Measurements from ENCODE around the gene FRMPD4. TPM values are rescaled to one million over a fixed set of nuclear protein-coding genes. Genes with fewer than 3 reads are reported as not detected.

The FRMPD4 gene
- total and polyA plus RNA-seq, 10 of the 15 experiments (the other 5 are each of a cell fraction or from before 2014, with no cell fraction given) = not detected

DNA sequence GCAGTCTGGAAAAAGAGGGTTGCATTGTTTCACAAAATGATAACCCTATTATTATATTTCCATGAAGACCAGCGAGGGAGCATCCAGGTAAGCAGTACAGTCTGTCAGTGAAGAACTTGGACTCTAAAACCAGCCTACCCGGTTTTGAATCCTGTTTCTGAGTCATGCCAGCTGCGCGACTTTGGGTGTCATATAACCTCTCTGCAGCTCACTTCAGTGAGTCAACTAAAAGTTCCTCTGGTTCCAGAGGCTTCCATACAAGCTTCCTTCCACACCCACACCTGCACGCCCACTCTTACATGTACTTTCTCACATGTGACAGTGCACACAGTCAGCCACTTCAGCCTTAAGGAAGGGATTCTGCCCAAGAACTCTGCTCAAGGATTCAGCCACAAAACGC is 603.1 kb downstream of the FRMPD4 start (continued):
- no peak for TF ChIP-seq ZNF274 (IDR thresholded peaks at IDR 0.05; ENCODE audit: insufficient read depth, insufficient read length)
- no peak for TF ChIP-seq POLR2AphosphoS2 (IDR thresholded peaks at IDR 0.05; ENCODE audit: low read depth, low read length)
- no peak for TF ChIP-seq IKZF1 (conservative IDR thresholded peaks at IDR 0.05)

DNA sequence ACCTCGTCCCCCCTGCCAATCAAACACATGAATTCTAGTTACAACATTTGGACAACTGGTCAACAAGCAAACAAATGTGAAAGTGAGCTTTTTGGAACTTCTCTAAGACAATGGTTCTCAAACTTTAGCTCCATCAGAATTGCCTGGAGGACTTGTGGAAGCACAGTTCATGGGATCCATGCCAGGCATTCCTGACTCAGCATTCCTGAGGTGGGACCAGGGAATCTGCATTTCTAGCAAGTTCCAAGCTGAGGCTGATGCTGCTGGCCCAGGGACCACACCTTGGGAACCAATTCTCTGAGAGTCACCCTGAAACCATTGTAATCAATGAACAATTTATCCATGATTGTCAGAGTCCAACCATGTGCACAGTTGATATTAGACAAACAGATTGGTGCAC is 609.2 kb downstream of the FRMPD4 start:
- Histone ChIP-seq H3K27me3 (replicated peaks in 1 of 2; ENCODE audit: control insufficient read depth in 2 of 2, insufficient read depth in 2 of 2, low read length in 1 of 2) (no peaks in the 10 kb centered on the region; a peak in 2 of 4 replicates), H3K9me3 (replicated peaks; ENCODE audit: control insufficient read depth, insufficient read depth, low read length) (no peaks in the 10 kb centered on the region; the same call in 2 of the 3 replicates), H3K4me2 (ENCODE audit: control insufficient read depth, insufficient read depth) (no peak overlapping the region), H3K36me3 (ENCODE audit: control insufficient read depth in 2 of 2, insufficient read depth in 2 of 2, low read length in 1 of 2) (no peaks in the 10 kb centered on the region), H3K79me2 (ENCODE audit: control insufficient read depth, insufficient read depth, low read length) (no peaks in the 10 kb centered on the region), H3K27ac (ENCODE audit: control insufficient read depth, insufficient read depth) (no peak overlapping the region), H3K4me1 (ENCODE audit: control insufficient read depth, insufficient read depth, low read length) (no peaks in the 10 kb centered on the region), H2AFZ (ENCODE audit: control insufficient read depth, low read depth, low read length) (no peak overlapping the region), H3K9ac (ENCODE audit: control insufficient read depth, insufficient read depth, low read length) (no peak overlapping the region), H4K20me1 (ENCODE audit: control insufficient read depth, insufficient read depth) (no peaks in the 10 kb centered on the region), H3K4me3 (no peak overlapping the region)
- no peak for ATAC-seq
- ChIA-PET RAD21 (ENCODE audit: unreplicated experiment) (no interaction called here), CTCF (interaction anchor here (1.7 kb wide), 1 partner anchor 24 kb away, joined by 5 read pairs; no protein-coding TSS in a partner anchor), POLR2A (no interaction called here), SMC1A (ENCODE audit: uncharacterized antibody, unreplicated experiment) (no interaction called here)
- 20% methylated on average over 1 of the region's 1 CpG for whole genome bisulfite sequencing (ENCODE audit: insufficient coverage, insufficient replicate concordance, low lambda C conversion rate, missing lambda C conversion rate)
- no TSS peak for BruUV-seq (replicated peaks)
- no peak for DNase-seq (ENCODE audit: low read depth, low spot score)
- TF ChIP-seq RCOR1 (conservative IDR thresholded peaks at IDR 0.05; ENCODE audit: low read depth, low read length) (no peak), CREM (IDR thresholded peaks at IDR 0.05; ENCODE audit: low read depth) (no peak), SPI1 (IDR thresholded peaks at IDR 0.05; ENCODE audit: borderline replicate concordance, insufficient read depth, low read depth, low read length) (no peak), RELA (IDR thresholded peaks at IDR 0.05; ENCODE audit: borderline replicate concordance, partially characterized antibody) (no peak), CHD4 (IDR thresholded peaks at IDR 0.05) (no peak), WRNIP1 (IDR thresholded peaks at IDR 0.05; ENCODE audit: borderline replicate concordance, low read depth, low read length) (no peak), SUZ12 (IDR thresholded peaks at IDR 0.05; ENCODE audit: unreplicated experiment) (no peak), ZNF622 (IDR thresholded peaks at IDR 0.05) (no peak), BRCA1 (IDR thresholded peaks at IDR 0.05; ENCODE audit: low read depth, low read length) (no peak), MEF2B (IDR thresholded peaks at IDR 0.05; ENCODE audit: partially characterized antibody, poor library complexity, severe bottlenecking) (no peak), PML (IDR thresholded peaks at IDR 0.05; ENCODE audit: low read length) (no peak), CHD1 (IDR thresholded peaks at IDR 0.05; ENCODE audit: low read depth, low read length) (no peak)
- TF ChIP-seq, protein P1, sequence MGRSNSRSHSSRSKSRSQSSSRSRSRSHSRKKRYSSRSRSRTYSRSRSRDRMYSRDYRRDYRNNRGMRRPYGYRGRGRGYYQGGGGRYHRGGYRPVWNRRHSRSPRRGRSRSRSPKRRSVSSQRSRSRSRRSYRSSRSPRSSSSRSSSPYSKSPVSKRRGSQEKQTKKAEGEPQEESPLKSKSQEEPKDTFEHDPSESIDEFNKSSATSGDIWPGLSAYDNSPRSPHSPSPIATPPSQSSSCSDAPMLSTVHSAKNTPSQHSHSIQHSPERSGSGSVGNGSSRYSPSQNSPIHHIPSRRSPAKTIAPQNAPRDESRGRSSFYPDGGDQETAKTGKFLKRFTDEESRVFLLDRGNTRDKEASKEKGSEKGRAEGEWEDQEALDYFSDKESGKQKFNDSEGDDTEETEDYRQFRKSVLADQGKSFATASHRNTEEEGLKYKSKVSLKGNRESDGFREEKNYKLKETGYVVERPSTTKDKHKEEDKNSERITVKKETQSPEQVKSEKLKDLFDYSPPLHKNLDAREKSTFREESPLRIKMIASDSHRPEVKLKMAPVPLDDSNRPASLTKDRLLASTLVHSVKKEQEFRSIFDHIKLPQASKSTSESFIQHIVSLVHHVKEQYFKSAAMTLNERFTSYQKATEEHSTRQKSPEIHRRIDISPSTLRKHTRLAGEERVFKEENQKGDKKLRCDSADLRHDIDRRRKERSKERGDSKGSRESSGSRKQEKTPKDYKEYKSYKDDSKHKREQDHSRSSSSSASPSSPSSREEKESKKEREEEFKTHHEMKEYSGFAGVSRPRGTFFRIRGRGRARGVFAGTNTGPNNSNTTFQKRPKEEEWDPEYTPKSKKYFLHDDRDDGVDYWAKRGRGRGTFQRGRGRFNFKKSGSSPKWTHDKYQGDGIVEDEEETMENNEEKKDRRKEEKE (IDR thresholded peaks at IDR 0.05) = no peak
- TF ChIP-seq, protein P2, sequence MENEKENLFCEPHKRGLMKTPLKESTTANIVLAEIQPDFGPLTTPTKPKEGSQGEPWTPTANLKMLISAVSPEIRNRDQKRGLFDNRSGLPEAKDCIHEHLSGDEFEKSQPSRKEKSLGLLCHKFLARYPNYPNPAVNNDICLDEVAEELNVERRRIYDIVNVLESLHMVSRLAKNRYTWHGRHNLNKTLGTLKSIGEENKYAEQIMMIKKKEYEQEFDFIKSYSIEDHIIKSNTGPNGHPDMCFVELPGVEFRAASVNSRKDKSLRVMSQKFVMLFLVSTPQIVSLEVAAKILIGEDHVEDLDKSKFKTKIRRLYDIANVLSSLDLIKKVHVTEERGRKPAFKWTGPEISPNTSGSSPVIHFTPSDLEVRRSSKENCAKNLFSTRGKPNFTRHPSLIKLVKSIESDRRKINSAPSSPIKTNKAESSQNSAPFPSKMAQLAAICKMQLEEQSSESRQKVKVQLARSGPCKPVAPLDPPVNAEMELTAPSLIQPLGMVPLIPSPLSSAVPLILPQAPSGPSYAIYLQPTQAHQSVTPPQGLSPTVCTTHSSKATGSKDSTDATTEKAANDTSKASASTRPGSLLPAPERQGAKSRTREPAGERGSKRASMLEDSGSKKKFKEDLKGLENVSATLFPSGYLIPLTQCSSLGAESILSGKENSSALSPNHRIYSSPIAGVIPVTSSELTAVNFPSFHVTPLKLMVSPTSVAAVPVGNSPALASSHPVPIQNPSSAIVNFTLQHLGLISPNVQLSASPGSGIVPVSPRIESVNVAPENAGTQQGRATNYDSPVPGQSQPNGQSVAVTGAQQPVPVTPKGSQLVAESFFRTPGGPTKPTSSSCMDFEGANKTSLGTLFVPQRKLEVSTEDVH (IDR thresholded peaks at IDR 0.05; ENCODE audit: low read depth, partially characterized antibody) = no peak
- TF ChIP-seq, protein P3, sequence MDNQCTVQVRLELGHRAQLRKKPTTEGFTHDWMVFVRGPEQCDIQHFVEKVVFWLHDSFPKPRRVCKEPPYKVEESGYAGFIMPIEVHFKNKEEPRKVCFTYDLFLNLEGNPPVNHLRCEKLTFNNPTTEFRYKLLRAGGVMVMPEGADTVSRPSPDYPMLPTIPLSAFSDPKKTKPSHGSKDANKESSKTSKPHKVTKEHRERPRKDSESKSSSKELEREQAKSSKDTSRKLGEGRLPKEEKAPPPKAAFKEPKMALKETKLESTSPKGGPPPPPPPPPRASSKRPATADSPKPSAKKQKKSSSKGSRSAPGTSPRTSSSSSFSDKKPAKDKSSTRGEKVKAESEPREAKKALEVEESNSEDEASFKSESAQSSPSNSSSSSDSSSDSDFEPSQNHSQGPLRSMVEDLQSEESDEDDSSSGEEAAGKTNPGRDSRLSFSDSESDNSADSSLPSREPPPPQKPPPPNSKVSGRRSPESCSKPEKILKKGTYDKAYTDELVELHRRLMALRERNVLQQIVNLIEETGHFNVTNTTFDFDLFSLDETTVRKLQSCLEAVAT (IDR thresholded peaks at IDR 0.05) = no peak
- in situ Hi-C loops (cut with MboI) = no loop called here
- no peak for FAIRE-seq
- intact Hi-C loops (cut with micrococcal nuclease; ENCODE audit: unreplicated experiment) = no loop called here

Measured in GM12878 (cell line).